Parathyroid adenoma (tissue), 2 donors: ENCODE results near the gene SLC1A2.

Experiments used
- H2AFZ ChIP-seq: fragments of 300-600 bp; sonication (generic); one replicate; pipeline ENCODE4 v1.7.0; 2017; ENCODE audit warnings: antibody characterized with exemption, mild to moderate bottlenecking
- H3K27ac ChIP-seq: fragments of 300-600 bp; sonication (generic); one replicate; pipeline ENCODE4 v1.7.0; 2017
- H3K27me3 ChIP-seq: fragments of 300-600 bp; sonication (generic); one replicate; pipeline ENCODE4 v1.7.0; 2017; ENCODE audit warnings: low read length; ENCODE audit not compliant: control insufficient read depth, insufficient read depth
- H3K36me3 ChIP-seq: fragments of 300-600 bp; sonication (generic); one replicate; pipeline ENCODE4 v1.7.0; 2017; ENCODE audit warnings: low read length; ENCODE audit not compliant: control insufficient read depth, insufficient read depth
- H3K4me1 ChIP-seq: fragments of 300-600 bp; sonication (generic); one replicate; pipeline ENCODE4 v1.7.0; 2017; ENCODE audit warnings: control low read depth
- H3K4me2 ChIP-seq: fragments of 300-600 bp; sonication (generic); one replicate; pipeline ENCODE4 v1.7.0; 2017; ENCODE audit warnings: low read length
- H3K4me3 ChIP-seq: fragments of 300-600 bp; sonication (generic); one replicate; pipeline ENCODE4 v1.7.0; 2017; ENCODE audit warnings: low read depth, low read length
- H3K79me2 ChIP-seq: fragments of 300-600 bp; sonication (generic); one replicate; pipeline ENCODE4 v1.7.0; 2017; ENCODE audit warnings: control low read depth
- H3K9ac ChIP-seq: fragments of 300-600 bp; sonication (generic); one replicate; pipeline ENCODE4 v1.7.0; 2017; ENCODE audit warnings: mild to moderate bottlenecking
- H3K9me3 ChIP-seq: fragments of 300-600 bp; sonication (generic); one replicate; pipeline ENCODE4 v1.7.0; 2017; ENCODE audit warnings: low read length; ENCODE audit not compliant: control insufficient read depth
- CTCF ChIP-seq: fragments of 300-600 bp; sonication (generic); IDR thresholded peaks from one replicate; pipeline ENCODE4 v1.7.0; 2017; ENCODE audit warnings: antibody characterized with exemption, mild to moderate bottlenecking
- donor health status: primary hyperparathyroidism.

The SLC1A2 gene

GRCh38 chr11:35355102-35355749 lies 64.1 kb downstream of the SLC1A2 start:
- H3K9me3 ChIP-seq, result no peaks in the 10 kb centered on the region
- H3K4me2 ChIP-seq, result no peak overlapping the region
- no peaks in the 10 kb centered on the region for H3K4me1 ChIP-seq
- no peaks in the 10 kb centered on the region for H3K79me2 ChIP-seq
- no peak for TF ChIP-seq CTCF
- no peaks in the 10 kb centered on the region for H3K36me3 ChIP-seq
- H3K4me3 ChIP-seq, result no peak overlapping the region
- H3K27ac ChIP-seq, result no peak overlapping the region
- H3K9ac ChIP-seq, result no peak overlapping the region
- no peak overlapping the region for H2AFZ ChIP-seq
- no peaks in the 10 kb centered on the region for H3K27me3 ChIP-seq

- Histone ChIP-seq H3K4me3 (no peak overlapping the region), H3K9ac (no peak overlapping the region), H3K27ac (no peak overlapping the region), H3K27me3 (no peaks in the 10 kb centered on the region), H3K4me1 (no peaks in the 10 kb centered on the region), H3K4me2 (no peak overlapping the region), H3K79me2 (no peaks in the 10 kb centered on the region), H2AFZ (no peak overlapping the region), H3K36me3 (no peaks in the 10 kb centered on the region), H3K9me3 (no peaks in the 10 kb centered on the region)
- TF ChIP-seq CTCF, result no peak
Measured at GRCh38 chr11:35354644-35355043, 64.7 kb downstream of the SLC1A2 start.

GRCh38 chr11:35352077-35352888 lies 67.1 kb downstream of the SLC1A2 start:
- Histone ChIP-seq H3K79me2 (no peaks in the 10 kb centered on the region), H3K4me2 (no peak overlapping the region), H3K27ac (no peak overlapping the region), H3K4me1 (no peaks in the 10 kb centered on the region), H3K9me3 (no peaks in the 10 kb centered on the region), H3K9ac (no peak overlapping the region), H2AFZ (no peak overlapping the region), H3K27me3 (no peaks in the 10 kb centered on the region), H3K36me3 (no peaks in the 10 kb centered on the region), H3K4me3 (no peak overlapping the region)
- TF ChIP-seq CTCF, result no peak

GRCh38 chr11:35349897-35350296 lies 69.5 kb downstream of the SLC1A2 start:
- Histone ChIP-seq H3K36me3 (no peaks in the 10 kb centered on the region), H2AFZ (no peak overlapping the region), H3K4me3 (no peak overlapping the region), H3K9ac (no peak overlapping the region), H3K9me3 (no peaks in the 10 kb centered on the region), H3K4me2 (no peak overlapping the region), H3K79me2 (no peaks in the 10 kb centered on the region), H3K27ac (no peak overlapping the region), H3K4me1 (no peaks in the 10 kb centered on the region), H3K27me3 (no peaks in the 10 kb centered on the region)
- no peak for TF ChIP-seq CTCF
